IMR-90 (cell line): Measurements from ENCODE around the gene SMARCC2. TPM values are rescaled to one million over a fixed set of nuclear protein-coding genes. Genes with fewer than 3 reads are reported as not detected.
A peak's percentile ranks its signal among the peaks of the same experiment; 100 is the strongest.

Source experiments
- ATAC-seq: fragments of 200-7000 bp; cut with Tn5 transposase; 2 replicates; pipeline ENCODE4 v1.9.1; 2020; ENCODE audit warnings: low read depth, mild to moderate bottlenecking, moderate library complexity
- BruUV-seq: library from RNA; stranded (reverse); fragments of 400-500 nt; replicated peaks from 2 replicates; lab custom pipeline; 2021; lab: Mats Ljungman, UMichigan
- CTCF ChIA-PET: fragments of 300-600 bp; formaldehyde crosslinking; extraction: SDS; loops from one replicate; lab custom pipeline; 2021; ENCODE audit warnings: antibody characterized with exemption; lab: Yijun Ruan, JAX
- POLR2A ChIA-PET: fragments of 300-600 bp; sonication (Branson Sonifier 250); formaldehyde crosslinking; loops from one replicate; lab custom pipeline; 2022; ENCODE audit warnings: antibody characterized with exemption; ENCODE audit not compliant: unreplicated experiment; lab: Charles Lee
- DNase-seq: peaks from one replicate; pipeline ENCODE4 v3.0.0; 2013
- H2AFZ ChIP-seq: replicated peaks from 2 replicates; pipeline ENCODE3; 2013; ENCODE audit warnings: low read length, mild to moderate bottlenecking; ENCODE audit not compliant: poor library complexity
- H2AK5ac ChIP-seq: 2 replicates; pipeline ENCODE4 v1.6.1; 2013; ENCODE audit warnings: low read depth, low read length, inconsistent platforms
- H2AK9ac ChIP-seq: replicated peaks from 2 replicates; pipeline ENCODE3; 2013; ENCODE audit warnings: mild to moderate bottlenecking, low read depth, low read length, moderate library complexity; ENCODE audit not compliant: poor library complexity
- H2BK120ac ChIP-seq: 2 replicates; pipeline ENCODE4 v1.6.1; 2013; ENCODE audit warnings: low read depth, low read length, inconsistent platforms
- H2BK15ac ChIP-seq: 3 replicates; pipeline ENCODE4 v1.6.1; 2013; ENCODE audit warnings: low read depth, low read length, inconsistent platforms
- H2BK20ac ChIP-seq: 2 replicates; pipeline ENCODE4 v1.6.1; 2013; ENCODE audit warnings: low read depth, mild to moderate bottlenecking, inconsistent platforms, low read length, moderate library complexity
- H2BK5ac ChIP-seq: 2 replicates; pipeline ENCODE4 v1.6.1; 2013; ENCODE audit warnings: mild to moderate bottlenecking, low read depth, low read length, inconsistent platforms; ENCODE audit not compliant: poor library complexity, severe bottlenecking
- H3K14ac ChIP-seq: replicated peaks from 2 replicates; pipeline ENCODE4 v1.6.1; 2013; ENCODE audit warnings: low read depth, low read length, inconsistent platforms
- H3K18ac ChIP-seq: 2 replicates; pipeline ENCODE4 v1.6.1; 2013; ENCODE audit warnings: low read depth, low read length, control low read depth
- H3K23ac ChIP-seq: 2 replicates; pipeline ENCODE4 v1.6.1; 2013; ENCODE audit warnings: low read depth, low read length, inconsistent platforms
- H3K27ac ChIP-seq: 2 replicates; pipeline ENCODE4 v1.5.1; 2013; ENCODE audit warnings: mild to moderate bottlenecking, control low read depth, low read length; ENCODE audit not compliant: insufficient read depth
- H3K27me3 ChIP-seq: 2 replicates; pipeline ENCODE4 v1.6.1; 2013; ENCODE audit warnings: low read length; ENCODE audit not compliant: control insufficient read depth, insufficient read depth
- H3K36me3 ChIP-seq: 2 replicates; pipeline ENCODE4 v1.6.1; 2013; ENCODE audit warnings: low read length, mixed read lengths; ENCODE audit not compliant: control insufficient read depth, insufficient read depth
- H3K4ac ChIP-seq: 2 replicates; pipeline ENCODE4 v1.6.1; 2013; ENCODE audit warnings: low read depth, low read length, inconsistent platforms
- H3K4me1 ChIP-seq: 2 replicates; pipeline ENCODE4 v1.6.1; 2013; ENCODE audit warnings: low read length, mixed read lengths; ENCODE audit not compliant: control insufficient read depth, insufficient read depth
- H3K4me2 ChIP-seq: 2 replicates; pipeline ENCODE4 v1.6.1; 2013; ENCODE audit warnings: low read depth, mild to moderate bottlenecking, control low read depth, low read length, moderate library complexity
- H3K4me3 ChIP-seq: 2 replicates; pipeline ENCODE4 v1.5.1; 2013; ENCODE audit warnings: low read depth, mild to moderate bottlenecking, control low read depth, low read length, moderate library complexity; ENCODE audit not compliant: insufficient read depth
- H3K56ac ChIP-seq: 2 replicates; pipeline ENCODE4 v1.6.1; 2013; ENCODE audit warnings: low read length, inconsistent platforms; ENCODE audit not compliant: insufficient read depth; ENCODE audit errors: extremely low read depth
- H3K79me1 ChIP-seq, 2 experiments: 2 replicates each; pipeline ENCODE4 v1.6.1; 2013; ENCODE audit warnings: low read length in 2 of 2, inconsistent platforms in 1 of 2, low read depth in 1 of 2
- H3K9ac ChIP-seq: 2 replicates; pipeline ENCODE4 v1.6.1; 2013; ENCODE audit warnings: low read depth, low read length, control low read depth
- H3K9me1 ChIP-seq: 2 replicates; pipeline ENCODE4 v1.6.1; 2013; ENCODE audit warnings: low read length, inconsistent platforms; ENCODE audit not compliant: insufficient read depth
- H3K9me3 ChIP-seq: 2 replicates; pipeline ENCODE4 v1.6.1; 2013; ENCODE audit warnings: low read length; ENCODE audit not compliant: control insufficient read depth, insufficient read depth
- H4K20me1 ChIP-seq: 2 replicates; pipeline ENCODE4 v1.6.1; 2013; ENCODE audit warnings: low read length, inconsistent platforms; ENCODE audit not compliant: insufficient read depth
- H4K5ac ChIP-seq: 2 replicates; pipeline ENCODE4 v1.6.1; 2013; ENCODE audit warnings: mild to moderate bottlenecking, low read depth, low read length, control low read depth
- H4K8ac ChIP-seq, 2 experiments: 2 replicates each; pipeline ENCODE4 v1.6.1; 2013; ENCODE audit warnings: low read depth in 2 of 2, low read length in 2 of 2, control low read depth in 1 of 2, inconsistent platforms in 1 of 2
- H4K91ac ChIP-seq: 2 replicates; pipeline ENCODE4 v1.6.1; 2013; ENCODE audit warnings: low read depth, low read length, inconsistent platforms; ENCODE audit not compliant: insufficient read depth
- BHLHE40 ChIP-seq: fragments of 150-350 bp; IDR thresholded peaks from 2 replicates; pipeline ENCODE4 v1.6.1; 2016; ENCODE audit warnings: mild to moderate bottlenecking, low read depth, low read length
- CEBPB ChIP-seq: IDR thresholded peaks from 2 replicates; pipeline ENCODE4 v1.6.1; 2012; ENCODE audit warnings: low read depth, low read length, improper control_type of control experiment
- CHD1 ChIP-seq: IDR thresholded peaks from 2 replicates; pipeline ENCODE4 v1.6.1; 2012; ENCODE audit warnings: low read depth, low read length, improper control_type of control experiment
- CTCF ChIP-seq: conservative IDR thresholded peaks from 2 replicates; pipeline ENCODE4 v1.5.1; 2012; ENCODE audit warnings: mild to moderate bottlenecking, low read depth, low read length, improper control_type of control experiment
- ELK1 ChIP-seq: fragments of 150-350 bp; IDR thresholded peaks from 2 replicates; pipeline ENCODE4 v1.6.1; 2016; ENCODE audit warnings: low read depth, mild to moderate bottlenecking, low read length, moderate library complexity, borderline replicate concordance
- FOS ChIP-seq: fragments of 150-350 bp; IDR thresholded peaks from 2 replicates; pipeline ENCODE4 v1.6.1; 2016; ENCODE audit warnings: low read depth, low read length
- MAFK ChIP-seq: IDR thresholded peaks from 2 replicates; pipeline ENCODE4 v1.6.1; 2012; ENCODE audit warnings: low read depth, low read length, improper control_type of control experiment
- MAZ ChIP-seq: IDR thresholded peaks from 2 replicates; pipeline ENCODE4 v1.6.1; 2012; ENCODE audit warnings: low read depth, mild to moderate bottlenecking, low read length, improper control_type of control experiment, moderate library complexity, borderline replicate concordance
- NFE2L2 ChIP-seq: fragments of 150-350 bp; IDR thresholded peaks from 2 replicates; pipeline ENCODE4 v1.6.1; 2016; ENCODE audit warnings: low read depth, mild to moderate bottlenecking, low read length
- POLR2A ChIP-seq: IDR thresholded peaks from 2 replicates; pipeline ENCODE4 v1.6.1; 2012; ENCODE audit warnings: mild to moderate bottlenecking, low read depth, low read length
- RAD21 ChIP-seq: IDR thresholded peaks from 2 replicates; pipeline ENCODE4 v1.6.1; 2012; ENCODE audit warnings: low read length, improper control_type of control experiment
- RCOR1 ChIP-seq: IDR thresholded peaks from 2 replicates; pipeline ENCODE4 v1.6.1; 2012; ENCODE audit warnings: mild to moderate bottlenecking, low read length, improper control_type of control experiment; ENCODE audit not compliant: insufficient replicate concordance
- RFX5 ChIP-seq: IDR thresholded peaks from 2 replicates; pipeline ENCODE4 v1.8.0; 2012; ENCODE audit warnings: low read depth, mild to moderate bottlenecking, low read length, moderate library complexity
- SMC3 ChIP-seq: fragments of 150-350 bp; IDR thresholded peaks from 2 replicates; pipeline ENCODE4 v1.6.1; 2016; ENCODE audit warnings: low read depth, mild to moderate bottlenecking, antibody characterized with exemption, low read length, moderate library complexity
- WGBS, 2 experiments: methylation state at CpG; one replicate each; pipeline versions ENCODE4 v1.1.5 to v1.1.7; 2013; ENCODE audit warnings: missing lambda C conversion rate in 2 of 2; ENCODE audit not compliant: insufficient read length in 1 of 2; ENCODE audit errors: extremely low coverage in 2 of 2; 5-methylcytosine and 5-hydroxymethylcytosine counted together
- dilution Hi-C: fragments of 300-500 bp; cut with HindIII; formaldehyde crosslinking; loops from one replicate; pipeline ENCODE4 v1.14.3; 2018; ENCODE audit warnings: low sequenced_read_pairs; ENCODE audit not compliant: unreplicated experiment
- in situ Hi-C: fragments of 300-500 bp; cut with MboI; formaldehyde crosslinking; loops from 3 replicates; pipeline ENCODE4 v1.14.3; 2019; ENCODE audit warnings: low sequenced_read_pairs, inconsistent platforms, mixed read lengths
- intact Hi-C: fragments of 100-400 bp; cut with micrococcal nuclease; formaldehyde crosslinking; loops from 2 replicates; pipeline ENCODE4 v1.10.0; 2022
- polyA plus RNA-seq, 3 experiments: library from polyadenylated mRNA; depleted of rRNA; stranded (reverse); fragments of >200 nt; gene quantifications; 2 replicates each; pipeline ENCODE4 v1.2.3, GENCODE V29; 2012; ENCODE audit warnings: low replicate concordance in 1 of 3
- total RNA-seq: library from RNA; depleted of rRNA; stranded (reverse); fragments of >200 nt; gene quantifications from 2 replicates; pipeline ENCODE4 v1.2.3, GENCODE V29; 2012
- TF ChIP-seq, protein P1 (sequence below): fragments of 150-350 bp; IDR thresholded peaks from 2 replicates; pipeline ENCODE4 v1.6.1; 2017; ENCODE audit warnings: mild to moderate bottlenecking, antibody characterized with exemption, low read length, low read depth

Gene SMARCC2
- total and polyA plus RNA-seq, 2 of the 4 experiments (the other 2 are of a cell fraction) = 42.3 to 43.8 TPM

DNA sequence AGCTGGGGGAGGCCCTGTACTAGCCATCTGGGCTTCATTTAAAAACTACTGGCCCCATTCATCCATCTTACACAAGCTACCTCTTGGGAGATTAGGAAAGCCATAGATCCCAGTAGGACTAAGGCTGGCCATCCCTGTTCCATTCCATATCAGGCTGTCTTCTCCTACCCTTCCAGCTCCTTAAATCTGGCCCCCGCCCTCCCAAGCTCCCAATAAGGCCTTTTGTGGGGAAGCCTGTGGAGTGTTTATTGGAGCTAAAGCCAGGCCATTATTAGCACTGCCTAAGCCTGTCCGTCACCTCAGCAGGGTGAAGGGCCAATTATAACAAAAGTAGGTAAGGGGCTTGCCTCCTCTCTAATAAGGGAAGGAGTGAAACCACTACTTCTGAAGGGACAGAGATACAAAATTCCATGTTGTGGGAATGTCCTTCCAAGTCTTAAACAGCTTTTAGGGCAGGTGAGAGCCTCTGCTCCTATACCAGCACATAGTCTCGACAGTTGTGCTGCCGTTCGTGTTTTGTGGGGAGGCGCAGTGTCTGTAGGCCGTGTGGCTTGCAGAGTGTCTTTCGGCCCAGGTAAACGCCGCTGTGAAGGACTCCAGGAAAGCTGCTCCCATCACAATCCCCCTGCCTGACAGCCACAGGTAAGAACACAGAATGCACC is 27.5 kb downstream of the SMARCC2 start:
- no peak overlapping the region for H2AFZ ChIP-seq
- H3K9me1 ChIP-seq = no peaks in the 10 kb centered on the region
- H4K5ac ChIP-seq = no peak overlapping the region
- H3K4me3 ChIP-seq = no peak overlapping the region
- H3K79me1 ChIP-seq = peaks cover 14 to 47% of the 10 kb centered on the region in 2 experiments
- ChIA-PET CTCF (interaction anchor here (0.5 to 2.0 kb wide), 3 partner anchors 23 to 480 kb away, joined by 3 to 8 read pairs (median 4); partner anchors contain the start of gene SMARCC2), POLR2A (interaction anchor here (0.5 to 1.7 kb wide), 2 partner anchors 15 to 42 kb away, joined by 6 to 7 read pairs; no protein-coding TSS in a partner anchor)
- ATAC-seq (no peak), DNase-seq (no peak)
- 0 out of 4 replicates have a peak overlapping the region, but pooled peaks of 1 of the 2 experiments have one; percentile 1 for H4K8ac ChIP-seq
- BruUV-seq = no TSS peak
- peaks cover 69% of the 10 kb centered on the region for H4K20me1 ChIP-seq
- no peak overlapping the region for H2BK20ac ChIP-seq
- H2BK5ac ChIP-seq = no peak overlapping the region
- peaks cover 15% of the 10 kb centered on the region for H3K4me1 ChIP-seq
- no peak overlapping the region for H3K4ac ChIP-seq
- H3K56ac ChIP-seq = no peak overlapping the region
- peak overlapping the region; percentile 100; the same call in 1 of the 2 replicates for H3K9ac ChIP-seq
- H3K23ac ChIP-seq = peak overlapping the region; percentile 99; the same call in 1 of the 2 replicates
- H4K91ac ChIP-seq = no peak overlapping the region
- peaks cover 68% of the 10 kb centered on the region for H3K36me3 ChIP-seq
- no peak overlapping the region for H2AK5ac ChIP-seq
- no CpG with 5 or more reads among the region's 10 CpGs for WGBS, 2 experiments
- no peaks in the 10 kb centered on the region for H3K9me3 ChIP-seq
- no peak overlapping the region for H2BK120ac ChIP-seq
- H3K4me2 ChIP-seq = no peak overlapping the region
- H2AK9ac ChIP-seq = peak overlapping the region; percentile 29
- in situ Hi-C loops (no loop called here), dilution Hi-C loops (no loop called here), intact Hi-C loops (no loop called here)
- no peak overlapping the region for H3K18ac ChIP-seq
- no peaks in the 10 kb centered on the region for H3K27me3 ChIP-seq
- H3K27ac ChIP-seq = no peak overlapping the region
- H3K14ac ChIP-seq = no peak overlapping the region
- no peak overlapping the region for H2BK15ac ChIP-seq
- no peak for TF ChIP-seq CHD1
- TF ChIP-seq POLR2A = no peak
- TF ChIP-seq SMC3 = no peak
- TF ChIP-seq RAD21 = no peak
- no peak for TF ChIP-seq BHLHE40
- TF ChIP-seq RCOR1 = no peak
- no peak for TF ChIP-seq NFE2L2
- TF ChIP-seq CEBPB = no peak
- TF ChIP-seq CTCF = no peak
- TF ChIP-seq RFX5 = no peak
- no peak for TF ChIP-seq ELK1
- no peak for TF ChIP-seq MAZ
- TF ChIP-seq, protein P1, sequence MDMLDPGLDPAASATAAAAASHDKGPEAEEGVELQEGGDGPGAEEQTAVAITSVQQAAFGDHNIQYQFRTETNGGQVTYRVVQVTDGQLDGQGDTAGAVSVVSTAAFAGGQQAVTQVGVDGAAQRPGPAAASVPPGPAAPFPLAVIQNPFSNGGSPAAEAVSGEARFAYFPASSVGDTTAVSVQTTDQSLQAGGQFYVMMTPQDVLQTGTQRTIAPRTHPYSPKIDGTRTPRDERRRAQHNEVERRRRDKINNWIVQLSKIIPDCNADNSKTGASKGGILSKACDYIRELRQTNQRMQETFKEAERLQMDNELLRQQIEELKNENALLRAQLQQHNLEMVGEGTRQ = no peak
- TF ChIP-seq FOS = no peak
- TF ChIP-seq MAFK = no peak
